Chondrocyte (in vitro differentiated cells): ENCODE measurements around the gene BPHL. TPM values are rescaled to one million over a fixed set of nuclear protein-coding genes. Genes with fewer than 3 reads are reported as not detected.
"Not testable (repeated sequence)": the region's sequence is repeated elsewhere in the genome, so short reads cannot be mapped to it uniquely, and the experiment has no call there.

Experiments
- DNase-seq: peaks from one replicate; pipeline ENCODE4 v3.0.0; 2021; ENCODE audit warnings: mixed read lengths, low spot score
- H3K27ac Mint-ChIP-seq: one replicate; pipeline ENCODE4 v1.8.0; 2021; ENCODE audit warnings: mild to moderate bottlenecking, moderate library complexity, mixed read lengths; ENCODE audit not compliant: unreplicated experiment
- H3K27me3 Mint-ChIP-seq: 2 replicates; pipeline ENCODE4 v1.8.0; 2021; ENCODE audit warnings: low read depth, mixed read lengths
- H3K36me3 Mint-ChIP-seq: 2 replicates; pipeline ENCODE4 v1.8.0; 2021; ENCODE audit warnings: low read depth, mixed read lengths
- H3K4me1 Mint-ChIP-seq: 2 replicates; pipeline ENCODE4 v1.8.0; 2021; ENCODE audit warnings: low read depth, mild to moderate bottlenecking, mixed read lengths
- H3K4me3 Mint-ChIP-seq: one replicate; pipeline ENCODE4 v1.8.0; 2021; ENCODE audit warnings: mild to moderate bottlenecking, moderate library complexity, mixed read lengths; ENCODE audit not compliant: unreplicated experiment
- H3K9me3 Mint-ChIP-seq: 2 replicates; pipeline ENCODE4 v1.8.0; 2021; ENCODE audit warnings: low read depth, mixed read lengths
- total RNA-seq: library from RNA; stranded (reverse); gene quantifications from 3 replicates; pipeline ENCODE4 v1.2.1, GENCODE V29; 2021
- TF ChIP-seq, protein P1 (sequence below): fragments of 200-600 bp; sonication (generic); IDR thresholded peaks from 2 replicates; pipeline ENCODE4 v1.5.0; 2021; ENCODE audit warnings: antibody characterized with exemption, mild to moderate bottlenecking, moderate library complexity

The BPHL gene
- total RNA-seq, 1 donor from 2014 or later: 26.2 TPM

GRCh38 chr6:3181105-3181504 lies 62.6 kb downstream of the BPHL start:
- no peak for DNase-seq
- Mint-ChIP-seq H3K27me3 (no peaks in the 10 kb centered on the region), H3K27ac (no peak overlapping the region), H3K36me3 (no peaks in the 10 kb centered on the region), H3K9me3 (no peaks in the 10 kb centered on the region), H3K4me3 (no peak overlapping the region), H3K4me1 (peaks cover 8% of the 10 kb centered on the region)
- TF ChIP-seq, protein P1, sequence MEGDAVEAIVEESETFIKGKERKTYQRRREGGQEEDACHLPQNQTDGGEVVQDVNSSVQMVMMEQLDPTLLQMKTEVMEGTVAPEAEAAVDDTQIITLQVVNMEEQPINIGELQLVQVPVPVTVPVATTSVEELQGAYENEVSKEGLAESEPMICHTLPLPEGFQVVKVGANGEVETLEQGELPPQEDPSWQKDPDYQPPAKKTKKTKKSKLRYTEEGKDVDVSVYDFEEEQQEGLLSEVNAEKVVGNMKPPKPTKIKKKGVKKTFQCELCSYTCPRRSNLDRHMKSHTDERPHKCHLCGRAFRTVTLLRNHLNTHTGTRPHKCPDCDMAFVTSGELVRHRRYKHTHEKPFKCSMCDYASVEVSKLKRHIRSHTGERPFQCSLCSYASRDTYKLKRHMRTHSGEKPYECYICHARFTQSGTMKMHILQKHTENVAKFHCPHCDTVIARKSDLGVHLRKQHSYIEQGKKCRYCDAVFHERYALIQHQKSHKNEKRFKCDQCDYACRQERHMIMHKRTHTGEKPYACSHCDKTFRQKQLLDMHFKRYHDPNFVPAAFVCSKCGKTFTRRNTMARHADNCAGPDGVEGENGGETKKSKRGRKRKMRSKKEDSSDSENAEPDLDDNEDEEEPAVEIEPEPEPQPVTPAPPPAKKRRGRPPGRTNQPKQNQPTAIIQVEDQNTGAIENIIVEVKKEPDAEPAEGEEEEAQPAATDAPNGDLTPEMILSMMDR: no peak

GRCh38 chr6:3183066-3183465 lies 64.6 kb downstream of the BPHL start:
- TF ChIP-seq, protein P1: no peak
- Mint-ChIP-seq H3K27me3 (no peaks in the 10 kb centered on the region), H3K27ac (no peak overlapping the region), H3K36me3 (no peaks in the 10 kb centered on the region), H3K9me3 (no peaks in the 10 kb centered on the region), H3K4me1 (peaks cover 3% of the 10 kb centered on the region), H3K4me3 (no peak overlapping the region)
- no peak for DNase-seq

- Mint-ChIP-seq H3K36me3 (no peaks in the 10 kb centered on the region), H3K4me3 (no peak overlapping the region), H3K9me3 (peaks cover 2% of the 10 kb centered on the region), H3K27me3 (no peaks in the 10 kb centered on the region), H3K27ac (no peak overlapping the region), H3K4me1 (peaks cover 3% of the 10 kb centered on the region)
- TF ChIP-seq, protein P1: no peak
- DNase-seq: no peak
These were observed 68.5 kb downstream of the BPHL start for GRCh38 chr6:3186974-3187382.

DNA sequence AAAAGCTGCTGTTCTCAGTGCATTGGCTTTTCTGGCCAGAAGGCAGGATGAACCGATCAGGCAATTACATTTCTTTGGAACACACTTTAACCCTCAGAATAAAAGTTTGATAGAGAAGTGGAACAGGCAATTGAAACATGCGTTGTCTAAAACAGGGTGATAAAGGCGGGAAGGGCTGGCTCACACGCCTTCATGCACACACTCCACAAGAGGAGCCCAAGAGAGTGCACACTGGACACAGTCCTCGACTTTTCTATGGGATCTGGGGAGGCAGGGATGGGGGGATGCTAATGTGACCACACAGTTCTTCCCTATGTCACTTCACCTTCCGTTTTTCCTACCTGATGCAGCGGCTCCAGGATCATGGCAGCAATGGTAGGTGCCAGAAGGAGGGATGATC lies 69.8 kb downstream of the BPHL start:
- Mint-ChIP-seq H3K27ac (no peak overlapping the region), H3K9me3 (peaks cover 2% of the 10 kb centered on the region), H3K4me3 (no peak overlapping the region), H3K27me3 (no peaks in the 10 kb centered on the region), H3K4me1 (no peaks in the 10 kb centered on the region), H3K36me3 (no peaks in the 10 kb centered on the region)
- TF ChIP-seq, protein P1: no peak
- DNase-seq: no peak

GRCh38 chr6:3189192-3189591 lies 70.7 kb downstream of the BPHL start:
- H3K36me3 Mint-ChIP-seq, H3K9me3 Mint-ChIP-seq, DNase-seq, H3K27ac Mint-ChIP-seq, H3K4me3 Mint-ChIP-seq, H3K27me3 Mint-ChIP-seq, H3K4me1 Mint-ChIP-seq: not testable (repeated sequence)

DNA sequence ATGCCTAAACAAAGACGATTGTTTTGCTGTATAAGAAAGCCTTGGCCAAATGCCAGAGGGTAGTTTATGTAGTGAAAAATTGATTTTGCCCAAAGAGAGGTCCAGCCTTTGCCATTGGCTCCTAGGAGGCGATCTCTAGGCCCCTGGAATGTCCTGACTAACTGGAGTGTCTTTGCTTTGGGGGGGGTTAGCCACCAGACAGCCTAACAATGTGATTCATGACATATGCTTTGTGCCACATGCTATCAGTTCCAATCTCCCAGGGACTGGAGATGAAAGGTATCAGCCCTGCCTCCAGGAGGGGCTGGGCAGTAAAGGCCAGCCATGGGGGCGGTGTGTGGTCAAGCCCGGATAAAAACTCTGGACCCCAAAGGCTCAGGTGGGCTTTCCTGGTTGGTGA lies 71.5 kb downstream of the BPHL start:
- H3K27ac Mint-ChIP-seq: no peak overlapping the region

More for the DNA sequence above, 71.5 kb downstream of the BPHL start:
- Mint-ChIP-seq H3K4me1 (no peaks in the 10 kb centered on the region), H3K4me3 (no peak overlapping the region), H3K36me3 (no peaks in the 10 kb centered on the region), H3K27me3 (no peaks in the 10 kb centered on the region), H3K9me3 (peaks cover 2% of the 10 kb centered on the region)
- TF ChIP-seq, protein P1: no peak
- DNase-seq: no peak
